K562 (cell line): ENCODE results near the gene TRAPPC8. TPM values are rescaled to one million over a fixed set of nuclear protein-coding genes. Genes with fewer than 3 reads are reported as not detected.

Experiments used
- CXXC5 ChIP-seq: fragments of 250-450 bp; sonication (Bioruptor Pico); IDR thresholded peaks from 2 replicates; pipeline ENCODE4 v1.8.0; 2022; ENCODE audit warnings: inconsistent platforms, mild to moderate bottlenecking, moderate library complexity
- FOXJ2 ChIP-seq: fragments of 200-800 bp; sonication (Bioruptor generic); IDR thresholded peaks from 2 replicates; pipeline ENCODE4 v1.6.1; 2016; ENCODE audit warnings: missing genetic modification characterization, missing compliant biosample characterization
- JUND ChIP-seq, 2 experiments: IDR thresholded peaks; 2 replicates in 1 of 2; 3 replicates in 1 of 2; pipeline ENCODE4 v1.6.1; 2011; ENCODE audit warnings: borderline replicate concordance in 2 of 2, low read depth in 2 of 2, low read length in 2 of 2, improper control_type of control experiment in 1 of 2, missing biosample characterization in 1 of 2, missing genetic modification characterization in 1 of 2, missing genetic modification reagents in 1 of 2
- KDM2B ChIP-seq: fragments of 250-450 bp; sonication (Bioruptor Pico); IDR thresholded peaks from 2 replicates; pipeline ENCODE4 v1.8.0; 2021; ENCODE audit warnings: mild to moderate bottlenecking, moderate library complexity
- LARP7 ChIP-seq: fragments of 450-650 bp; IDR thresholded peaks from 2 replicates; pipeline ENCODE4 v1.6.1; 2016
- NBN ChIP-seq: fragments of 450-650 bp; IDR thresholded peaks from 2 replicates; pipeline ENCODE4 v1.6.1; 2016; ENCODE audit warnings: low read depth, mild to moderate bottlenecking
- NCOR1 ChIP-seq: fragments of 450-650 bp; IDR thresholded peaks from 2 replicates; pipeline ENCODE4 v1.6.1; 2016; ENCODE audit warnings: mild to moderate bottlenecking, moderate library complexity
- POLR2H ChIP-seq: IDR thresholded peaks from 2 replicates; pipeline ENCODE4 v1.6.1; 2016; ENCODE audit warnings: missing genetic modification characterization, low read depth, mild to moderate bottlenecking, control low read depth, missing compliant biosample characterization, moderate library complexity
- SMARCA4 ChIP-seq: fragments of 450-650 bp; IDR thresholded peaks from 2 replicates; pipeline ENCODE4 v1.6.1; 2016
- TAF9B ChIP-seq: fragments of 450-650 bp; IDR thresholded peaks from 2 replicates; pipeline ENCODE4 v1.6.1; 2018; ENCODE audit warnings: mild to moderate bottlenecking; ENCODE audit not compliant: partially characterized antibody
- ZNF143 ChIP-seq: sonication (generic); formaldehyde crosslinking; IDR thresholded peaks from 2 replicates; pipeline ENCODE4 v1.9.0; 2022; ENCODE audit warnings: mild to moderate bottlenecking, missing genetic modification reagents
- polyA plus RNA-seq, 8 experiments: library from polyadenylated mRNA; depleted of rRNA in 4 of 8; stranded (reverse) in 5 of 8; unstranded in 3 of 8; fragments of >200 nt; fragmentation: Nextera tagmentation in 2 of 8; fragmentation: Illumina TruSeq in 1 of 8; extraction: Ambion mirVana in 2 of 8; extraction: Trizol in 1 of 8; gene quantifications; 2 replicates each; pipeline versions ENCODE4 v1.2.1 to v1.2.3, GENCODE V29; 2011 to 2014; ENCODE audit warnings: inconsistent platforms in 1 of 8, missing spikeins in 1 of 8
- total RNA-seq, 7 experiments: library from RNA; depleted of rRNA in 6 of 7; stranded (reverse); fragments of >200 nt in 6 of 7; fragmentation: Illumina TruSeq in 2 of 7; extraction: Trizol in 2 of 7; gene quantifications; 2 replicates each; pipeline versions ENCODE4 v1.2.1 to v1.2.3, GENCODE V29; 2011 to 2021; ENCODE audit warnings: low replicate concordance in 1 of 7
- TF ChIP-seq, protein P1 (sequence below): fragments of 450-650 bp; IDR thresholded peaks from 2 replicates; pipeline ENCODE4 v1.6.1; 2018; ENCODE audit not compliant: partially characterized antibody
- TF ChIP-seq, protein P2 (sequence below), 2 experiments: fragments of 450-650 bp in 1 of 2; sonication (generic) in 1 of 2; formaldehyde crosslinking; conservative IDR thresholded peaks; 2 replicates each; pipeline versions ENCODE4 v1.4.0 to v1.8.1; 2020 to 2022; ENCODE audit warnings: mild to moderate bottlenecking in 1 of 2, missing genetic modification reagents in 1 of 2
- TF ChIP-seq, protein P3 (sequence below): fragments of 200-800 bp; sonication (Bioruptor generic); IDR thresholded peaks from 2 replicates; pipeline ENCODE4 v1.6.1; 2017; ENCODE audit warnings: missing genetic modification characterization, missing compliant biosample characterization
- TF ChIP-seq, protein P4 (sequence below): sonication (generic); formaldehyde crosslinking; IDR thresholded peaks from 2 replicates; pipeline ENCODE4 v1.5.0; 2020; ENCODE audit warnings: missing genetic modification reagents
- TF ChIP-seq, protein P5 (sequence below): sonication (generic); formaldehyde crosslinking; IDR thresholded peaks from 2 replicates; pipeline ENCODE4 v1.8.0; 2023; ENCODE audit warnings: mild to moderate bottlenecking, missing genetic modification reagents

The TRAPPC8 gene
- total and polyA plus RNA-seq, 9 of the 15 experiments (the other 6 are each of a cell fraction or from before 2014, with no cell fraction given) = 20.1 to 111 (median 35.6) TPM

DNA sequence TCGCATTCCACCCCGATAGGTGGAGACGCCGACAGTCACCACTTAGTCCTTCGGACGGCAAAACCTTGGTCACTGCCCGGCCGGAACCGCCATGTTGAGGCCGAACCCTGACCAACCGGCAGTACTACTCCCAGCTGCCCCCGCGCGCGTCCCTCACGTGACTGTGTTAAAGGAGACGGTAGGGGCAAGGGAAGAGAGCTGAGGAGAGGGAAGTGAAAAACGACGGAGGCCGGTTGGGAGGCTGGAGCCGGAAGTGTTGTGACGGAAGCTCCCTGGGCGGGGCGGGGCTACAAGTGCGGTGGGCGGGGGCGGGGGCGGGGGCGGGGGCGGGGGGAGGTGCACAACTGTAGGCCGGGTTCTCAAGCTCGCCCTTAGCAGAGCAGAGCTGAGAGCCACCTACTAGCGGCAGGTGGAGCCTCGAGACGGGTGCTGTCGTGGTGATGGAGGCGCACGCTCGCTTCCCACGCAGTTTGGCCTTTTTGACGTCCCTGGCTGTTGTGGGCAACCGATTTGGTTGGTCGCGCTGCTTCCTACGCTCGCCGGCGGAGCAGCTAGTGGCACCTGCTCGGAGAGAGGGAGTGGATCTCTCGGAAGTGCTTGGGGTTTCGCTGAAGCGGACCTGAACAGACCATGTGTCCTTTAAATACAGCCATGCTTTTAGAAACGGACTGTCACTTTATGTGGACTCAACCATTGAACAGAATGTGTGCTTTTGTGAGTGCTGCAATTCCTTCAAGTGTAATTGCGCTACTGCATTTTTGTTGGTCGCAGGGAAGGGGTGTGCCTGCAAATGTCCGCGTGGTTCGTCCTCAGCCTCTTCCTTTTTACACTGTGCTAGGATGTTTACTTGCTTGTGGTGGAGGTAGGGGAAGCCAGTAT is at the start of gene TRAPPC8 (continued):
- TF ChIP-seq, protein P1, sequence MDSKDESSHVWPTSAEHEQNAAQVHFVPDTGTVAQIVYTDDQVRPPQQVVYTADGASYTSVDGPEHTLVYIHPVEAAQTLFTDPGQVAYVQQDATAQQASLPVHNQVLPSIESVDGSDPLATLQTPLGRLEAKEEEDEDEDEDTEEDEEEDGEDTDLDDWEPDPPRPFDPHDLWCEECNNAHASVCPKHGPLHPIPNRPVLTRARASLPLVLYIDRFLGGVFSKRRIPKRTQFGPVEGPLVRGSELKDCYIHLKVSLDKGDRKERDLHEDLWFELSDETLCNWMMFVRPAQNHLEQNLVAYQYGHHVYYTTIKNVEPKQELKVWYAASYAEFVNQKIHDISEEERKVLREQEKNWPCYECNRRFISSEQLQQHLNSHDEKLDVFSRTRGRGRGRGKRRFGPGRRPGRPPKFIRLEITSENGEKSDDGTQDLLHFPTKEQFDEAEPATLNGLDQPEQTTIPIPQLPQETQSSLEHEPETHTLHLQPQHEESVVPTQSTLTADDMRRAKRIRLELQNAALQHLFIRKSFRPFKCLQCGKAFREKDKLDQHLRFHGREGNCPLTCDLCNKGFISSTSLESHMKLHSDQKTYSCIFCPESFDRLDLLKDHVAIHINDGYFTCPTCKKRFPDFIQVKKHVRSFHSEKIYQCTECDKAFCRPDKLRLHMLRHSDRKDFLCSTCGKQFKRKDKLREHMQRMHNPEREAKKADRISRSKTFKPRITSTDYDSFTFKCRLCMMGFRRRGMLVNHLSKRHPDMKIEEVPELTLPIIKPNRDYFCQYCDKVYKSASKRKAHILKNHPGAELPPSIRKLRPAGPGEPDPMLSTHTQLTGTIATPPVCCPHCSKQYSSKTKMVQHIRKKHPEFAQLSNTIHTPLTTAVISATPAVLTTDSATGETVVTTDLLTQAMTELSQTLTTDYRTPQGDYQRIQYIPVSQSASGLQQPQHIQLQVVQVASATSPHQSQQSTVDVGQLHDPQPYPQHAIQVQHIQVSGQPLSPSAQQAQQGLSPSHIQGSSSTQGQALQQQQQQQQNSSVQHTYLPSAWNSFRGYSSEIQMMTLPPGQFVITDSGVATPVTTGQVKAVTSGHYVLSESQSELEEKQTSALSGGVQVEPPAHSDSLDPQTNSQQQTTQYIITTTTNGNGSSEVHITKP = peak; percentile 94
- TF ChIP-seq SMARCA4 (peak; percentile 21; the same call in 1 of the 2 replicates), POLR2H (tag) (peak; percentile 58; the same call in 1 of the 2 replicates), ZNF143 (CRISPR knock-in tag) (peak; percentile 82), JUND (IDR thresholded peaks at IDR 0.05; ENCODE audit: borderline replicate concordance, low read depth, low read length) (peak; percentile 29; the same call in 1 of the 2 replicates), JUND (tag; IDR thresholded peaks at IDR 0.05; ENCODE audit: borderline replicate concordance, low read depth, low read length) (peak; percentile 64; the same call in 1 of the 3 replicates), LARP7 (0 out of 2 replicates have a peak, but pooled peaks have one; percentile 41), CXXC5 (CRISPR knock-in tag) (peak; percentile 81), KDM2B (CRISPR knock-in tag) (peak; percentile 86; the same call in 1 of the 2 replicates), FOXJ2 (tag) (0 out of 2 replicates have a peak, but pooled peaks have one; percentile 16), TAF9B (peak; percentile 94), NBN (peak; percentile 17; the same call in 1 of the 2 replicates), NCOR1 (0 out of 2 replicates have a peak, but pooled peaks have one; percentile 45)
- TF ChIP-seq, protein P2, sequence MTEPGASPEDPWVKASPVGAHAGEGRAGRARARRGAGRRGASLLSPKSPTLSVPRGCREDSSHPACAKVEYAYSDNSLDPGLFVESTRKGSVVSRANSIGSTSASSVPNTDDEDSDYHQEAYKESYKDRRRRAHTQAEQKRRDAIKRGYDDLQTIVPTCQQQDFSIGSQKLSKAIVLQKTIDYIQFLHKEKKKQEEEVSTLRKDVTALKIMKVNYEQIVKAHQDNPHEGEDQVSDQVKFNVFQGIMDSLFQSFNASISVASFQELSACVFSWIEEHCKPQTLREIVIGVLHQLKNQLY (CRISPR knock-in tag; conservative IDR thresholded peaks at IDR 0.05) = 0 out of 4 replicates have a peak, but pooled peaks of 1 of the 2 experiments have one; percentile 36
- TF ChIP-seq, protein P3, sequence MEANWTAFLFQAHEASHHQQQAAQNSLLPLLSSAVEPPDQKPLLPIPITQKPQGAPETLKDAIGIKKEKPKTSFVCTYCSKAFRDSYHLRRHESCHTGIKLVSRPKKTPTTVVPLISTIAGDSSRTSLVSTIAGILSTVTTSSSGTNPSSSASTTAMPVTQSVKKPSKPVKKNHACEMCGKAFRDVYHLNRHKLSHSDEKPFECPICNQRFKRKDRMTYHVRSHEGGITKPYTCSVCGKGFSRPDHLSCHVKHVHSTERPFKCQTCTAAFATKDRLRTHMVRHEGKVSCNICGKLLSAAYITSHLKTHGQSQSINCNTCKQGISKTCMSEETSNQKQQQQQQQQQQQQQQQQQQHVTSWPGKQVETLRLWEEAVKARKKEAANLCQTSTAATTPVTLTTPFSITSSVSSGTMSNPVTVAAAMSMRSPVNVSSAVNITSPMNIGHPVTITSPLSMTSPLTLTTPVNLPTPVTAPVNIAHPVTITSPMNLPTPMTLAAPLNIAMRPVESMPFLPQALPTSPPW = peak; percentile 96
- TF ChIP-seq, protein P4, sequence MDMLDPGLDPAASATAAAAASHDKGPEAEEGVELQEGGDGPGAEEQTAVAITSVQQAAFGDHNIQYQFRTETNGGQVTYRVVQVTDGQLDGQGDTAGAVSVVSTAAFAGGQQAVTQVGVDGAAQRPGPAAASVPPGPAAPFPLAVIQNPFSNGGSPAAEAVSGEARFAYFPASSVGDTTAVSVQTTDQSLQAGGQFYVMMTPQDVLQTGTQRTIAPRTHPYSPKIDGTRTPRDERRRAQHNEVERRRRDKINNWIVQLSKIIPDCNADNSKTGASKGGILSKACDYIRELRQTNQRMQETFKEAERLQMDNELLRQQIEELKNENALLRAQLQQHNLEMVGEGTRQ = peak; percentile 100
- TF ChIP-seq, protein P5, sequence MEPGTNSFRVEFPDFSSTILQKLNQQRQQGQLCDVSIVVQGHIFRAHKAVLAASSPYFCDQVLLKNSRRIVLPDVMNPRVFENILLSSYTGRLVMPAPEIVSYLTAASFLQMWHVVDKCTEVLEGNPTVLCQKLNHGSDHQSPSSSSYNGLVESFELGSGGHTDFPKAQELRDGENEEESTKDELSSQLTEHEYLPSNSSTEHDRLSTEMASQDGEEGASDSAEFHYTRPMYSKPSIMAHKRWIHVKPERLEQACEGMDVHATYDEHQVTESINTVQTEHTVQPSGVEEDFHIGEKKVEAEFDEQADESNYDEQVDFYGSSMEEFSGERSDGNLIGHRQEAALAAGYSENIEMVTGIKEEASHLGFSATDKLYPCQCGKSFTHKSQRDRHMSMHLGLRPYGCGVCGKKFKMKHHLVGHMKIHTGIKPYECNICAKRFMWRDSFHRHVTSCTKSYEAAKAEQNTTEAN (CRISPR knock-in tag) = peak; percentile 72; the same call in 1 of the 2 replicates
